DOHH2 (cell line): ENCODE data around the gene CDKN2AIPNL.

Experiments
- H3F3A ChIP-seq: fragments of 200-600 bp; sonication (generic), shearing (Covaris generic); 2 replicates; pipeline ENCODE4 v1.6.0; 2016; ENCODE audit warnings: antibody characterized with exemption, mild to moderate bottlenecking; ENCODE audit not compliant: control insufficient read depth, insufficient read depth
- H3K27ac ChIP-seq: fragments of 200-600 bp; sonication (generic); 2 replicates; pipeline ENCODE4 v1.5.1; 2014; ENCODE audit warnings: low read depth, mild to moderate bottlenecking, low read length, moderate library complexity
- H3K27me3 ChIP-seq: fragments of 200-600 bp; sonication (generic); 2 replicates; pipeline ENCODE4 v1.6.1; 2014; ENCODE audit warnings: mild to moderate bottlenecking, low read length, mixed read lengths; ENCODE audit not compliant: control insufficient read depth
- H3K36me3 ChIP-seq: fragments of 200-600 bp; sonication (generic); 2 replicates; pipeline ENCODE4 v1.6.1; 2014; ENCODE audit warnings: mild to moderate bottlenecking, low read length, moderate library complexity, mixed read lengths; ENCODE audit not compliant: control insufficient read depth
- H3K4me1 ChIP-seq: fragments of 200-600 bp; sonication (generic); 2 replicates; pipeline ENCODE4 v1.6.1; 2014; ENCODE audit warnings: mild to moderate bottlenecking, low read length, mixed read lengths; ENCODE audit not compliant: control insufficient read depth
- H3K4me2 ChIP-seq: fragments of 200-600 bp; sonication (generic); 2 replicates; pipeline ENCODE4 v1.6.0; 2014; ENCODE audit warnings: mild to moderate bottlenecking, low read length, moderate library complexity
- H3K4me3 ChIP-seq: fragments of 200-600 bp; sonication (generic); 2 replicates; pipeline ENCODE4 v1.5.1; 2014; ENCODE audit warnings: mild to moderate bottlenecking, low read length, mixed read lengths
- H3K79me2 ChIP-seq: fragments of 200-600 bp; sonication (generic); 2 replicates; pipeline ENCODE4 v1.6.1; 2014; ENCODE audit warnings: mild to moderate bottlenecking, low read length, mixed read lengths; ENCODE audit not compliant: control insufficient read depth
- H3K9me2 ChIP-seq: fragments of 200-600 bp; sonication (generic); replicated peaks from 2 replicates; pipeline ENCODE4 v1.6.1; 2014; ENCODE audit warnings: mild to moderate bottlenecking, low read length, mixed read lengths; ENCODE audit not compliant: control insufficient read depth
- H3K9me3 ChIP-seq: fragments of 200-600 bp; sonication (generic); 2 replicates; pipeline ENCODE4 v1.6.1; 2014; ENCODE audit warnings: antibody characterized with exemption, low read length, mixed read lengths; ENCODE audit not compliant: control insufficient read depth, insufficient read depth
- H4K20me1 ChIP-seq: fragments of 200-600 bp; sonication (generic); 2 replicates; pipeline ENCODE4 v1.6.0; 2014; ENCODE audit warnings: low read depth, mild to moderate bottlenecking, antibody characterized with exemption, low read length, moderate library complexity; ENCODE audit not compliant: control insufficient read depth, insufficient read depth
- EZH2phosphoT487 ChIP-seq: fragments of 200-600 bp; sonication (generic); IDR thresholded peaks from 2 replicates; pipeline ENCODE4 v1.6.1; 2017; ENCODE audit warnings: borderline replicate concordance, mild to moderate bottlenecking, antibody characterized with exemption, low read length, moderate library complexity, mixed read lengths
- TF ChIP-seq, protein P1 (sequence below): fragments of 200-600 bp; sonication (generic); IDR thresholded peaks from one replicate; pipeline ENCODE4 v1.5.1; 2014; ENCODE audit warnings: antibody characterized with exemption, mild to moderate bottlenecking, low read depth, low read length; ENCODE audit not compliant: poor library complexity, severe bottlenecking

CDKN2AIPNL gene

DNA sequence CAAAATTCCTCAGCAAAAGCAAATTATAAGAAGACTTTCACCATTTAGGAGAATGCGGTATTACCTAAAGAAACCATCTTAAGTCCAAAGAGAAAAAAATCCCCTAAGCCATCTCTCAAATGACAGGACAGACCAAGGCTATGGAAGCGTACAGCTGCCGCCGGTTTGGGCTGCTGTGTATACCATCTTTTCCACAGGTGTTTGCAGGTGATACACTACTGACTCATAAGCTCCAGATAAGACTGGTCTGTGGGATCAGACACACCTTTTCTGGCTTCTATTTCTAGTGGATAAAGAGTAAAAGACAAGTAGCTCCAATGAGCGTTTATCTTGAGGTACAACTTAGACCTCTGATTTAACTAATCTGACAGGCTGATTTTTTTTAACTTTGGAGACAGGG lies 7.7 kb downstream of the CDKN2AIPNL start:
- no peak for TF ChIP-seq EZH2phosphoT487
- TF ChIP-seq, protein P1, sequence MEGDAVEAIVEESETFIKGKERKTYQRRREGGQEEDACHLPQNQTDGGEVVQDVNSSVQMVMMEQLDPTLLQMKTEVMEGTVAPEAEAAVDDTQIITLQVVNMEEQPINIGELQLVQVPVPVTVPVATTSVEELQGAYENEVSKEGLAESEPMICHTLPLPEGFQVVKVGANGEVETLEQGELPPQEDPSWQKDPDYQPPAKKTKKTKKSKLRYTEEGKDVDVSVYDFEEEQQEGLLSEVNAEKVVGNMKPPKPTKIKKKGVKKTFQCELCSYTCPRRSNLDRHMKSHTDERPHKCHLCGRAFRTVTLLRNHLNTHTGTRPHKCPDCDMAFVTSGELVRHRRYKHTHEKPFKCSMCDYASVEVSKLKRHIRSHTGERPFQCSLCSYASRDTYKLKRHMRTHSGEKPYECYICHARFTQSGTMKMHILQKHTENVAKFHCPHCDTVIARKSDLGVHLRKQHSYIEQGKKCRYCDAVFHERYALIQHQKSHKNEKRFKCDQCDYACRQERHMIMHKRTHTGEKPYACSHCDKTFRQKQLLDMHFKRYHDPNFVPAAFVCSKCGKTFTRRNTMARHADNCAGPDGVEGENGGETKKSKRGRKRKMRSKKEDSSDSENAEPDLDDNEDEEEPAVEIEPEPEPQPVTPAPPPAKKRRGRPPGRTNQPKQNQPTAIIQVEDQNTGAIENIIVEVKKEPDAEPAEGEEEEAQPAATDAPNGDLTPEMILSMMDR: no peak
- H3K4me1 ChIP-seq: no peaks in the 10 kb centered on the region
- H3K4me2 ChIP-seq: no peak overlapping the region
- H3F3A ChIP-seq: 0 out of 2 replicates have a peak, but pooled peaks cover 4% of the 10 kb centered on the region
- H4K20me1 ChIP-seq: no peaks in the 10 kb centered on the region
- no peaks in the 10 kb centered on the region for H3K27me3 ChIP-seq
- H3K36me3 ChIP-seq: peaks cover 37% of the 10 kb centered on the region
- no peaks in the 10 kb centered on the region for H3K9me3 ChIP-seq
- H3K79me2 ChIP-seq: peaks cover 10% of the 10 kb centered on the region
- no peak overlapping the region for H3K27ac ChIP-seq
- H3K4me3 ChIP-seq: no peak overlapping the region
- H3K9me2 ChIP-seq: no peaks in the 10 kb centered on the region

- no peak overlapping the region for H3K27ac ChIP-seq
- no peaks in the 10 kb centered on the region for H4K20me1 ChIP-seq
- H3K36me3 ChIP-seq: peaks cover 45% of the 10 kb centered on the region
- no peak for TF ChIP-seq EZH2phosphoT487
- TF ChIP-seq, protein P1: no peak
- H3K9me2 ChIP-seq: no peaks in the 10 kb centered on the region
- H3K4me3 ChIP-seq: no peak overlapping the region
- no peak overlapping the region for H3K4me2 ChIP-seq
- H3K79me2 ChIP-seq: no peaks in the 10 kb centered on the region
- no peaks in the 10 kb centered on the region for H3K27me3 ChIP-seq
- H3F3A ChIP-seq: 0 out of 2 replicates have a peak, but pooled peaks cover 7% of the 10 kb centered on the region
- no peaks in the 10 kb centered on the region for H3K9me3 ChIP-seq
- no peaks in the 10 kb centered on the region for H3K4me1 ChIP-seq
These were observed 13.0 kb downstream of the CDKN2AIPNL start for GRCh38 chr5:134398609-134399155.

GRCh38 chr5:134397196-134397595 lies 14.5 kb downstream of the CDKN2AIPNL start:
- H3K79me2 ChIP-seq: no peaks in the 10 kb centered on the region

More at GRCh38 chr5:134397196-134397595, 14.5 kb downstream of the CDKN2AIPNL start:
- H4K20me1 ChIP-seq: no peaks in the 10 kb centered on the region
- H3K9me3 ChIP-seq: no peaks in the 10 kb centered on the region
- H3K27me3 ChIP-seq: no peaks in the 10 kb centered on the region
- TF ChIP-seq EZH2phosphoT487: no peak
- TF ChIP-seq, protein P1: no peak
- 0 out of 2 replicates have a peak, but pooled peaks cover 2% of the 10 kb centered on the region for H3F3A ChIP-seq
- peaks cover 52% of the 10 kb centered on the region for H3K36me3 ChIP-seq
- no peak overlapping the region for H3K4me2 ChIP-seq
- H3K27ac ChIP-seq: no peak overlapping the region
- no peaks in the 10 kb centered on the region for H3K9me2 ChIP-seq
- no peaks in the 10 kb centered on the region for H3K4me1 ChIP-seq
- no peak overlapping the region for H3K4me3 ChIP-seq
